ENCODE measurements around the gene UTS2. TPM values are rescaled to one million over a fixed set of nuclear protein-coding genes. Genes with fewer than 3 reads are reported as not detected.
A peak's percentile ranks its signal among the peaks of the same experiment; 100 is the strongest.

Gene UTS2
- total and polyA plus RNA-seq, 9 of the 15 experiments (the other 6 are each of a cell fraction or from before 2014, with no cell fraction given): 0.22 to 0.29 TPM; not detected in 7

- 0 out of 2 replicates have a peak, but pooled peaks have one; percentile 6 for TF ChIP-seq JUND (IDR thresholded peaks at IDR 0.05; ENCODE audit: borderline replicate concordance, low read depth, low read length)
- no peak for TF ChIP-seq JUND (tag; IDR thresholded peaks at IDR 0.05; ENCODE audit: borderline replicate concordance, low read depth, low read length)
- no peak for TF ChIP-seq GTF2E2 (tag; IDR thresholded peaks at IDR 0.05)
Observed at GRCh38 chr1:7831458-7831857, 21.4 kb downstream of the UTS2 start (continued).

DNA sequence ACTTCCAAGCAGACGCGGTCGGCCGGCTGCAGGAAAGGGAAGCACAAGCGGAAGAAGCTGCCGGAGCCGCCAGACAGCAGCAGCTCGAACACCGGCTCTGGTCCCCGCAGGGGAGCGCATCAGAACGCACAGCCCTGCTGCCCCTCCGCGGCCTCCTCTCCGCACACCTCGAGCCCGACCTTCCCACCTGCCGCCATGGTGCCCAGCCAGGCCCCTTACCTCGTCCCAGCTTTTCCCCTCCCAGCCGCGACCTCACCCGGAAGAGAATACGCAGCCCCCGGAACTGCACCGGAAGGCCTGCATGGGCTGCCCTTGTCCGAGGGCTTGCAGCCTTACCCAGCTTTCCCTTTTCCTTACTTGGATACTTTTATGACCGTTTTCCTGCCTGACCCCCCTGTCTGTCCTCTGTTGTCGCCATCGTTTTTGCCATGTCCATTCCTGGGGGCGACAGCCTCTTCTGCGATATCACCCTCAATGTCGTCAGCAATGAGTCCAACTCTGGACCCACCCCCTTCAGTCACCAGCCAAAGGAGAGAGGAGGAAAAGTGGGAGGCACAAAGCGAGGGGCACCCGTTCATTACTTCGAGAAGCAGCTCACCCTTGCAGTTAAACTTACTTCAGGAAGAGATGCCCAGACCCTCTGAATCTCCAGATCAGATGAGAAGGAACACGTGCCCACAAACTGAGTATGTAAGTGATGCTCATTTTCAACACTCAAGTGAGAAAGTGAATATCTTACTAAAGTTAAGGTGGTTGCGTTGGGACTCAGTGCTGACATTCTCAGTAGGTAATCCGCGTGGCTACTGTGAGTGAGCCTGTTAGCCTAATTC is 25.5 kb downstream of the UTS2 start:
- peak overlapping the region; percentile 90 for H3K4me2 ChIP-seq (ENCODE audit: insufficient read depth, low read length)
- WGBS (ENCODE audit: insufficient coverage, low coverage, missing lambda C conversion rate): 32% methylated on average over 39 of the region's 39 CpGs
- peak; percentile 90 for ATAC-seq
- in situ Hi-C loops (cut with MboI): no loop called here
- no peaks in the 10 kb centered on the region for H3K9me1 ChIP-seq (ENCODE audit: control insufficient read depth, insufficient read depth, low read length)
- peak overlapping the region; percentile 52 for H3K4me3 ChIP-seq
- H2AFZ ChIP-seq (ENCODE audit: low read depth, low read length): peak overlapping the region; percentile 94
- H3K79me2 ChIP-seq (ENCODE audit: control insufficient read depth, insufficient read depth, low read length): peaks cover 56% of the 10 kb centered on the region
- H3K27me3 ChIP-seq (ENCODE audit: control insufficient read depth in 2 of 2, insufficient read depth in 2 of 2, low read length in 2 of 2): no peaks in the 10 kb centered on the region
- peaks cover 25% of the 10 kb centered on the region for H3K36me3 ChIP-seq (ENCODE audit: control insufficient read depth, insufficient read depth, low read length)
- peak; percentile 68 to 80 (median 70) for DNase-seq (ENCODE audit: extremely low read depth in 1 of 4, low spot score in 3 of 4)
- peaks cover 0 to 4% of the 10 kb centered on the region in 2 experiments; a peak in 3 of 5 replicates for H3K4me1 ChIP-seq (replicated peaks in 1 of 2; ENCODE audit: control insufficient read depth in 2 of 2, insufficient read depth in 2 of 2, low read length in 2 of 2)
- BruUV-seq (replicated peaks): no TSS peak
- H3K9me3 ChIP-seq (replicated peaks; ENCODE audit: control insufficient read depth, insufficient read depth, low read depth, low read length): no peaks in the 10 kb centered on the region
- no peaks in the 10 kb centered on the region for H4K20me1 ChIP-seq (replicated peaks; ENCODE audit: control insufficient read depth, insufficient read depth, low read length)
- intact Hi-C loops (cut with micrococcal nuclease): no loop called here
- peak; percentile 83 for FAIRE-seq
- CTCF ChIA-PET (ENCODE audit: low intra/inter-chr PET ratio): no interaction called here
- POLR2A ChIA-PET: interaction anchor here (0.7 to 1.1 kb wide), 2 partner anchors 8 to 16 kb away, joined by 3 read pairs; no protein-coding TSS in a partner anchor
- H3K27ac ChIP-seq (ENCODE audit: extremely low read depth, low read depth, low read length): peak overlapping the region; percentile 84
- peak overlapping the region; percentile 65 to 90 for H3K9ac ChIP-seq (ENCODE audit: insufficient read depth in 1 of 2, low read depth in 2 of 2, low read length in 2 of 2)
- TF ChIP-seq ZNF175 (CRISPR knock-in tag; IDR thresholded peaks at IDR 0.05; ENCODE audit: low read depth) (peak; percentile 59; the same call in 1 of the 2 replicates), EGR1 (conservative IDR thresholded peaks at IDR 0.05) (peak; percentile 50), HNRNPLL (IDR thresholded peaks at IDR 0.05; ENCODE audit: low read depth, low read length, poor library complexity, severe bottlenecking) (peak; percentile 79), ZNF707 (CRISPR knock-in tag; conservative IDR thresholded peaks at IDR 0.05) (peak; percentile 49; the same call in 1 of the 2 replicates), E2F3 (CRISPR knock-in tag; IDR thresholded peaks at IDR 0.05) (peak; percentile 67; the same call in 1 of the 2 replicates), ARNT (IDR thresholded peaks at IDR 0.05) (0 out of 4 replicates have a peak, but pooled peaks of 1 of the 2 experiments have one; percentile 48), ARID1B (IDR thresholded peaks at IDR 0.05) (0 out of 2 replicates have a peak, but pooled peaks have one; percentile 27), MYC (IDR thresholded peaks at IDR 0.05; ENCODE audit: low read depth, low read length) (peak; percentile 72), MYC (CRISPR knock-in tag; IDR thresholded peaks at IDR 0.05; ENCODE audit: borderline replicate concordance, low read depth) (no peak), NFATC3 (IDR thresholded peaks at IDR 0.05) (peak; percentile 68; the same call in 1 of the 2 replicates), ELF2 (CRISPR knock-in tag; IDR thresholded peaks at IDR 0.05) (peak; percentile 89), ZBTB26 (CRISPR knock-in tag; IDR thresholded peaks at IDR 0.05) (peak; percentile 76; the same call in 1 of the 2 replicates), NR2C2 (CRISPR knock-in tag; IDR thresholded peaks at IDR 0.05) (peak; percentile 97), NR2C2 (tag; IDR thresholded peaks at IDR 0.05) (peak; percentile 99), KHSRP (IDR thresholded peaks at IDR 0.05) (peak; percentile 15; the same call in 1 of the 2 replicates)
- TF ChIP-seq, protein P1, sequence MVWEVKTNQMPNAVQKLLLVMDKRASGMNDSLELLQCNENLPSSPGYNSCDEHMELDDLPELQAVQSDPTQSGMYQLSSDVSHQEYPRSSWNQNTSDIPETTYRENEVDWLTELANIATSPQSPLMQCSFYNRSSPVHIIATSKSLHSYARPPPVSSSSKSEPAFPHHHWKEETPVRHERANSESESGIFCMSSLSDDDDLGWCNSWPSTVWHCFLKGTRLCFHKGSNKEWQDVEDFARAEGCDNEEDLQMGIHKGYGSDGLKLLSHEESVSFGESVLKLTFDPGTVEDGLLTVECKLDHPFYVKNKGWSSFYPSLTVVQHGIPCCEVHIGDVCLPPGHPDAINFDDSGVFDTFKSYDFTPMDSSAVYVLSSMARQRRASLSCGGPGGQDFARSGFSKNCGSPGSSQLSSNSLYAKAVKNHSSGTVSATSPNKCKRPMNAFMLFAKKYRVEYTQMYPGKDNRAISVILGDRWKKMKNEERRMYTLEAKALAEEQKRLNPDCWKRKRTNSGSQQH (CRISPR knock-in tag; IDR thresholded peaks at IDR 0.05): peak; percentile 84

Data from K562 (cell line).